ENCODE results near the gene PPIL6. TPM values are rescaled to one million over a fixed set of nuclear protein-coding genes. Genes with fewer than 3 reads are reported as not detected.

Gene PPIL6
- total and polyA plus RNA-seq, 2 experiments from 2014 or later = 3.5 to 3.7 TPM

GRCh38 chr6:109421184-109421583, 19.2 kb downstream of the PPIL6 start:
- Histone ChIP-seq H3K4me3 (no peak overlapping the region), H3K79me2 (ENCODE audit: insufficient read depth) (no peaks in the 10 kb centered on the region), H3K9me3 (ENCODE audit: low read depth) (no peaks in the 10 kb centered on the region), H3K4me1 (ENCODE audit: insufficient read depth) (no peaks in the 10 kb centered on the region), H3K36me3 (ENCODE audit: low read depth) (no peaks in the 10 kb centered on the region), H2AFZ (no peak overlapping the region), H3K9ac (no peak overlapping the region), H3K27ac (no peak overlapping the region), H3K4me2 (ENCODE audit: unreplicated experiment) (no peak overlapping the region), H3K27me3 (replicated peaks; ENCODE audit: insufficient read depth) (no peaks in the 10 kb centered on the region), H3K9me2 (ENCODE audit: insufficient read depth) (no peaks in the 10 kb centered on the region), H4K20me1 (ENCODE audit: insufficient read depth) (no peaks in the 10 kb centered on the region), H3F3A (ENCODE audit: insufficient read depth) (no peaks in the 10 kb centered on the region)
- TF ChIP-seq EZH2phosphoT487 (IDR thresholded peaks at IDR 0.05; ENCODE audit: insufficient read depth, low read depth) (no peak), EZH2 (IDR thresholded peaks at IDR 0.05; ENCODE audit: insufficient read depth, poor library complexity, severe bottlenecking) (no peak)
- in situ Hi-C loops (cut with MboI) = loop anchor here (25.0 kb wide), 1 partner anchor 884 kb away; no protein-coding TSS in a partner anchor
- DNase-seq = no peak
- 95% methylated on average over 1 of the region's 1 CpG for WGBS, 2 experiments (ENCODE audit: low coverage in 1 of 2, low lambda C conversion rate in 2 of 2, missing lambda C conversion rate in 2 of 2)

- in situ Hi-C loops (cut with MboI) = loop anchor here (25.0 kb wide), 1 partner anchor 883 kb away; no protein-coding TSS in a partner anchor
- 68 to 83% methylated on average over 1 of the region's 1 CpG for WGBS, 2 experiments (ENCODE audit: low coverage in 1 of 2, low lambda C conversion rate in 2 of 2, missing lambda C conversion rate in 2 of 2)
- Histone ChIP-seq H4K20me1 (ENCODE audit: insufficient read depth) (no peaks in the 10 kb centered on the region), H3K79me2 (ENCODE audit: insufficient read depth) (no peaks in the 10 kb centered on the region), H3K9me3 (ENCODE audit: low read depth) (no peaks in the 10 kb centered on the region), H2AFZ (no peak overlapping the region), H3K4me1 (ENCODE audit: insufficient read depth) (no peaks in the 10 kb centered on the region), H3F3A (ENCODE audit: insufficient read depth) (no peaks in the 10 kb centered on the region), H3K9ac (no peak overlapping the region), H3K27ac (no peak overlapping the region), H3K4me3 (no peak overlapping the region), H3K36me3 (ENCODE audit: low read depth) (no peaks in the 10 kb centered on the region), H3K4me2 (ENCODE audit: unreplicated experiment) (no peak overlapping the region), H3K9me2 (ENCODE audit: insufficient read depth) (no peaks in the 10 kb centered on the region), H3K27me3 (replicated peaks; ENCODE audit: insufficient read depth) (no peaks in the 10 kb centered on the region)
- DNase-seq = no peak
- TF ChIP-seq EZH2 (IDR thresholded peaks at IDR 0.05; ENCODE audit: insufficient read depth, poor library complexity, severe bottlenecking) (no peak), EZH2phosphoT487 (IDR thresholded peaks at IDR 0.05; ENCODE audit: insufficient read depth, low read depth) (no peak)
Measured at GRCh38 chr6:109420751-109421150, 19.7 kb downstream of the PPIL6 start.

- in situ Hi-C loops (cut with MboI) = loop anchor here (25.0 kb wide), 1 partner anchor 880 kb away; no protein-coding TSS in a partner anchor
- Histone ChIP-seq H2AFZ (no peak overlapping the region), H3K9me2 (ENCODE audit: insufficient read depth) (no peaks in the 10 kb centered on the region), H3F3A (ENCODE audit: insufficient read depth) (no peaks in the 10 kb centered on the region), H3K4me1 (ENCODE audit: insufficient read depth) (no peaks in the 10 kb centered on the region), H3K4me3 (no peak overlapping the region), H3K27ac (no peak overlapping the region), H4K20me1 (ENCODE audit: insufficient read depth) (no peaks in the 10 kb centered on the region), H3K9ac (no peak overlapping the region), H3K27me3 (replicated peaks; ENCODE audit: insufficient read depth) (no peaks in the 10 kb centered on the region), H3K9me3 (ENCODE audit: low read depth) (no peaks in the 10 kb centered on the region), H3K79me2 (ENCODE audit: insufficient read depth) (no peaks in the 10 kb centered on the region), H3K36me3 (ENCODE audit: low read depth) (no peaks in the 10 kb centered on the region), H3K4me2 (ENCODE audit: unreplicated experiment) (no peak overlapping the region)
- DNase-seq = no peak
- TF ChIP-seq EZH2phosphoT487 (IDR thresholded peaks at IDR 0.05; ENCODE audit: insufficient read depth, low read depth) (no peak), EZH2 (IDR thresholded peaks at IDR 0.05; ENCODE audit: insufficient read depth, poor library complexity, severe bottlenecking) (no peak)
- 90 to 96% methylated on average over 4 of the region's 4 CpGs for WGBS, 2 experiments (ENCODE audit: low coverage in 1 of 2, low lambda C conversion rate in 2 of 2, missing lambda C conversion rate in 2 of 2)
Measured at GRCh38 chr6:109417646-109418045, 22.8 kb downstream of the PPIL6 start.

GRCh38 chr6:109411034-109411433, 29.4 kb downstream of the PPIL6 start:
- H3K27me3 ChIP-seq (replicated peaks; ENCODE audit: insufficient read depth) = no peaks in the 10 kb centered on the region

More at GRCh38 chr6:109411034-109411433, 29.4 kb downstream of the PPIL6 start:
- Histone ChIP-seq H3K9me3 (ENCODE audit: low read depth) (no peaks in the 10 kb centered on the region), H3K36me3 (ENCODE audit: low read depth) (no peaks in the 10 kb centered on the region), H2AFZ (no peak overlapping the region), H3K4me3 (no peak overlapping the region), H3K79me2 (ENCODE audit: insufficient read depth) (no peaks in the 10 kb centered on the region), H4K20me1 (ENCODE audit: insufficient read depth) (no peaks in the 10 kb centered on the region), H3K27ac (no peak overlapping the region), H3K4me2 (ENCODE audit: unreplicated experiment) (no peak overlapping the region), H3K9ac (no peak overlapping the region), H3K9me2 (ENCODE audit: insufficient read depth) (no peaks in the 10 kb centered on the region), H3F3A (ENCODE audit: insufficient read depth) (peaks cover 6% of the 10 kb centered on the region; the same call in 1 of the 2 replicates), H3K4me1 (ENCODE audit: insufficient read depth) (no peaks in the 10 kb centered on the region)
- in situ Hi-C loops (cut with MboI) = loop anchor here (25.0 kb wide), 1 partner anchor 874 kb away; no protein-coding TSS in a partner anchor
- no peak for DNase-seq
- no peak for TF ChIP-seq EZH2phosphoT487 (IDR thresholded peaks at IDR 0.05; ENCODE audit: insufficient read depth, low read depth)
- no peak for TF ChIP-seq EZH2 (IDR thresholded peaks at IDR 0.05; ENCODE audit: insufficient read depth, poor library complexity, severe bottlenecking)
- 79 to 89% methylated on average over 2 of the region's 2 CpGs for WGBS, 2 experiments (ENCODE audit: low coverage in 1 of 2, low lambda C conversion rate in 2 of 2, missing lambda C conversion rate in 2 of 2)
